Cardiac fibroblast (primary cell): Measurements from ENCODE around the gene GAD1.

ENCODE experiments used
- DNase-seq, 2 donors: peaks; one replicate each; pipeline versions ENCODE4 v3.0.0 to v3.0.0-alpha.2; 2010; ENCODE audit warnings: low read depth in 2 of 2
- H3K4me3 ChIP-seq, 2 donors: replicated peaks in 1 of 2; 1 replicate in 1 of 2; 2 replicates in 1 of 2; pipeline ENCODE4 v1.5.1; 2011; ENCODE audit warnings: low read depth in 2 of 2, low read length in 2 of 2, mild to moderate bottlenecking in 2 of 2, moderate library complexity in 1 of 2
- TF ChIP-seq, protein P1 (sequence below): IDR thresholded peaks from one replicate; pipeline ENCODE4 v1.5.1; 2011; ENCODE audit warnings: low read depth, mild to moderate bottlenecking, low read length, inconsistent platforms

The GAD1 gene

GRCh38 chr2:170778900-170779299 lies 37.8 kb upstream of the GAD1 start:
- TF ChIP-seq, protein P1, sequence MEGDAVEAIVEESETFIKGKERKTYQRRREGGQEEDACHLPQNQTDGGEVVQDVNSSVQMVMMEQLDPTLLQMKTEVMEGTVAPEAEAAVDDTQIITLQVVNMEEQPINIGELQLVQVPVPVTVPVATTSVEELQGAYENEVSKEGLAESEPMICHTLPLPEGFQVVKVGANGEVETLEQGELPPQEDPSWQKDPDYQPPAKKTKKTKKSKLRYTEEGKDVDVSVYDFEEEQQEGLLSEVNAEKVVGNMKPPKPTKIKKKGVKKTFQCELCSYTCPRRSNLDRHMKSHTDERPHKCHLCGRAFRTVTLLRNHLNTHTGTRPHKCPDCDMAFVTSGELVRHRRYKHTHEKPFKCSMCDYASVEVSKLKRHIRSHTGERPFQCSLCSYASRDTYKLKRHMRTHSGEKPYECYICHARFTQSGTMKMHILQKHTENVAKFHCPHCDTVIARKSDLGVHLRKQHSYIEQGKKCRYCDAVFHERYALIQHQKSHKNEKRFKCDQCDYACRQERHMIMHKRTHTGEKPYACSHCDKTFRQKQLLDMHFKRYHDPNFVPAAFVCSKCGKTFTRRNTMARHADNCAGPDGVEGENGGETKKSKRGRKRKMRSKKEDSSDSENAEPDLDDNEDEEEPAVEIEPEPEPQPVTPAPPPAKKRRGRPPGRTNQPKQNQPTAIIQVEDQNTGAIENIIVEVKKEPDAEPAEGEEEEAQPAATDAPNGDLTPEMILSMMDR, result no peak
- DNase-seq, result no peak
- no peak overlapping the region for H3K4me3 ChIP-seq

DNA sequence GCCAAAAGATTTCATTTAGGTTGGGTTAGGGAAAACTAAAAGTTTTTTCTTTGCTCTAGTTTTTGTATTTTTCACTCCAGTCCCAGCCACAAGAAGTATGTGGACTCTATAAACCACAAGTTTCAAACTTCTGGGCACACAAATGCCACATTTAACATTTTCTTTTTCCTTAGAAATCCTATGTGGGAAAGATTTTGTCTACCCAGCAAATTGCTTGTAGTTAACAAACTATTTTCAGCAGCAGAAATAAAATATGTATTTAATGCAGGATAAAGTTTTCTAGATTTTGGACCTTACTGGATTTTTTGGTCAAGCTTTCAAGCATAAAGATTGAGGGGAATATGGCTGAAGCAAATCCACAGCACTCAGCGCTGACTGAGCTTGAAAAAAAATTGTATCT lies 37.4 kb upstream of the GAD1 start:
- H3K4me3 ChIP-seq, result no peak overlapping the region
- no peak for DNase-seq
- TF ChIP-seq, protein P1, result no peak

GRCh38 chr2:170782673-170783072 lies 34.0 kb upstream of the GAD1 start:
- TF ChIP-seq, protein P1, result no peak
- no peak for DNase-seq
- H3K4me3 ChIP-seq, result no peak overlapping the region

DNA sequence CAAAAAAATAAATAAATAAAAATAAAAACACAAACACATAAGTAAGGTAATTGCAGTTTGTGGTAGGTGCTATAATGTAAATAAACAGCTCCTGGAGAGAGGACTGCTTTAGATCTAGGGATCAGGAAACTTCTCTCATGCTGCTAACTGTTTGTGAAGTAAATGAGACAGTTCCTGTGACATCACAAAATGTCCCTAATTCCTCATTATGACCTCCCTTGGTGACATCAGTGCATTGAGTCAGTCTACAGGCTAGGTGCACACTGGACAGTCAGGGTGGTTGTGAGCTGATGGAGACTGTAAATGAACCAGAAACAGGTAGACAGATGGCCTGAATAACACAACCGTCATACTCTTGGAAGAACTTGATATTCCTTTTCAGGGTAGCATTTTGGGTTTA lies 33.1 kb upstream of the GAD1 start:
- TF ChIP-seq, protein P1, result no peak
- H3K4me3 ChIP-seq, result no peak overlapping the region
- DNase-seq, result no peak

- no peak overlapping the region for H3K4me3 ChIP-seq
- DNase-seq, result no peak
- TF ChIP-seq, protein P1, result no peak
Measured at GRCh38 chr2:170798996-170799395, 17.7 kb upstream of the GAD1 start.

- TF ChIP-seq, protein P1, result no peak
- DNase-seq, result no peak
- H3K4me3 ChIP-seq, result no peak overlapping the region
Measured at GRCh38 chr2:170806548-170806947, 10.1 kb upstream of the GAD1 start.
